ENCODE measurements around the gene CCM2L. TPM values are rescaled to one million over a fixed set of nuclear protein-coding genes. Genes with fewer than 3 reads are reported as not detected.

The CCM2L gene
- total RNA-seq, 8 experiments from 2014 or later, result 0.15 to 1.4 (median 0.84) TPM; not detected in 2

GRCh38 chr20:32072168-32072750, 62.0 kb downstream of the CCM2L start:
- ATAC-seq (replicated peaks in 6 of 8), result no peak
- 50 to 100% (median 85%) methylated on average over 1 to 6 of the region's 6 CpGs; no CpG with 5 or more reads in 1 of the 10 experiments for WGBS, 10 experiments
- no peak overlapping the region for H3K27ac ChIP-seq
- in situ Hi-C loops (cut with MboI; ENCODE audit: low pct_unique_long_range_greater_than_20kb in 2 of 9, low sequenced_read_pairs in 9 of 9, unreplicated experiment in 9 of 9), result loop anchor here in 1 of 9 experiments (25.0 kb wide), 1 partner anchor 110 kb away; the partner anchor contains the start of genes PDRG1 and XKR7
- no peaks in the 10 kb centered on the region for H3K4me1 ChIP-seq (replicated peaks in 1 of 2)
- no peak overlapping the region for H3K4me3 ChIP-seq

- Histone ChIP-seq H3K4me3 (no peak overlapping the region), H3K27ac (no peak overlapping the region), H3K4me1 (replicated peaks in 1 of 2) (no peaks in the 10 kb centered on the region)
- ATAC-seq (replicated peaks in 6 of 8), result no peak
- in situ Hi-C loops (cut with MboI; ENCODE audit: low pct_unique_long_range_greater_than_20kb in 2 of 9, low sequenced_read_pairs in 9 of 9, unreplicated experiment in 9 of 9), result loop anchor here in 1 of 9 experiments (25.0 kb wide), 1 partner anchor 238 kb away; the partner anchor contains the start of gene FOXS1
- 80 to 86% methylated on average over 1 of the region's 1 CpG; no CpG with 5 or more reads in 8 of the 10 experiments for WGBS, 10 experiments
These were observed 65.3 kb downstream of the CCM2L start for GRCh38 chr20:32075534-32075933.

GRCh38 chr20:32077190-32077589, 67.0 kb downstream of the CCM2L start:
- ATAC-seq (replicated peaks in 6 of 8), result peak in 1 of 8 experiments; percentile 23
- no peak overlapping the region for H3K4me3 ChIP-seq
- no peak overlapping the region for H3K27ac ChIP-seq
- 40 to 100% (median 92%) methylated on average over 1 to 3 of the region's 4 CpGs; no CpG with 5 or more reads in 4 of the 10 experiments for WGBS, 10 experiments
- in situ Hi-C loops (cut with MboI; ENCODE audit: low pct_unique_long_range_greater_than_20kb in 2 of 9, low sequenced_read_pairs in 9 of 9, unreplicated experiment in 9 of 9), result loop anchor here in 1 of 9 experiments (25.0 kb wide), 1 partner anchor 240 kb away; the partner anchor contains the start of gene FOXS1
- H3K4me1 ChIP-seq (replicated peaks in 1 of 2), result no peaks in the 10 kb centered on the region

DNA sequence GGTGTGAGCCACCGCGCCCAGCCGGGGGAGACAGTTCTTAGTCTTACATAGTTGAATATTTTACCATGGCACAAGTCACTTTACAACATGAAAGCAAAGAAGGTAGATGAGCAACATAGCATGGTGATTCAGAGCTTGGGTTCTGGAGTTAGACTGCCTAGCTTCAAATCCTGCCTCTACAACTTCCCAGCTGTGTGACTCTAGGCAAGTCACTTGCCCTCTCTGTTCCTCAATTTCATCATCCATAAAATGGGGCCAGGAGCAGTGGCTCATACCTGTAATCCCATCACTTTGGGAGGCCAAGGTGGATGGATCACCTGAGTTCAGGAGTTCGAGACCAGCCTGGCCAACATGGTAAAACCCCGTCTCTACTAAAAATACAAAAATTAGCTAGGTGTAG, 68.1 kb downstream of the CCM2L start:
- Histone ChIP-seq H3K4me1 (replicated peaks in 1 of 2) (no peaks in the 10 kb centered on the region), H3K27ac (no peak overlapping the region), H3K4me3 (no peak overlapping the region)
- ATAC-seq (replicated peaks in 6 of 8), result no peak
- WGBS, 10 experiments, result 80 to 100% (median 86%) methylated on average over 1 to 4 of the region's 5 CpGs; no CpG with 5 or more reads in 5 of the 10 experiments
- in situ Hi-C loops (cut with MboI; ENCODE audit: low pct_unique_long_range_greater_than_20kb in 2 of 9, low sequenced_read_pairs in 9 of 9, unreplicated experiment in 9 of 9), result loop anchor here in 1 of 9 experiments (25.0 kb wide), 1 partner anchor 241 kb away; the partner anchor contains the start of gene FOXS1

DNA sequence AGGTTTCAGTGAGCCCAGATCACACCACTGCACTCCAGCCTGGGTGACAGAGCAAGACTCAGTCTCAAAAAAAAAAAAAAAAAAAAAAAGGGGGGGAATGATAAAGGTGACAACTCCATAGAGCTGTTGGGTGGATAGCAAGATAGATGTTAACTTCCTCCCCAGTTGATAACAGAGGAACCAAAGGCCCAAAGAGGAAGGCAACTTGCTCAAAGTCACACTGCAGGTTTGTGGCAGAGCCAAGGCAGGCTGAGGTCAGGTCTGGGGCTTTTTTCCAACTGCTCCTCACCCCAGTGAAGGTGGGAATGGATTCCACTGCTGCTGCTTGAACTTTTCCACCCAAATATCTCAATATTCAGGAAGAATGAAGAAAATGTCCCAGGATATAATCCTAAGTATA, 68.6 kb downstream of the CCM2L start:
- no peaks in the 10 kb centered on the region for H3K4me1 ChIP-seq (replicated peaks in 1 of 2)
- no peak overlapping the region for H3K4me3 ChIP-seq
- H3K27ac ChIP-seq, result no peak overlapping the region
- ATAC-seq (replicated peaks in 6 of 8), result no peak
- in situ Hi-C loops (cut with MboI; ENCODE audit: low pct_unique_long_range_greater_than_20kb in 2 of 9, low sequenced_read_pairs in 9 of 9, unreplicated experiment in 9 of 9), result loop anchor here in 1 of 9 experiments (25.0 kb wide), 1 partner anchor 241 kb away; the partner anchor contains the start of gene FOXS1

DNA sequence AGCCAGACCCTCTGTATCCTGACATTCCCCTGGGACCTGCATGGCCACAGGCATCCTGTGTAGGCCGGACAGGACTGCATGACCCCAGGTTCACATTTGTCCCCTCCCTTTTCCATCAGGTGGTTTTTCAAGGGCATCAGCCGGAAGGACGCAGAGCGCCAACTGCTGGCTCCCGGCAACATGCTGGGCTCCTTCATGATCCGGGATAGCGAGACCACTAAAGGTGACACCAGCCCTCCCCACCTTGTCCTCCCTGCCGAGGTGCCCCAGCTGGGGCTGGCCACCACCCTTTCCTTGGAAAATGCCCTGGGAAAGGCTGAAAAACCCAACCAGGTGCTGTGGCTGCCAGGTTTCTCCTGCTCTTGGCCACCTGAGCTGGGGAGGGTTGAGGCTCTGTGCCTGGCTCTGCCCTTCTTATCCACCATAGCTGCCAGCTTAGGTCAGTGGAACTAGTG, 69.4 kb downstream of the CCM2L start:
- H3K4me3 ChIP-seq, result no peak overlapping the region
- no peak overlapping the region for H3K27ac ChIP-seq
- ATAC-seq (replicated peaks in 6 of 8), result no peak
- WGBS, 10 experiments, result 21 to 100% (median 89%) methylated on average over 1 to 6 of the region's 8 CpGs; no CpG with 5 or more reads in 3 of the 10 experiments
- in situ Hi-C loops (cut with MboI; ENCODE audit: low pct_unique_long_range_greater_than_20kb in 2 of 9, low sequenced_read_pairs in 9 of 9, unreplicated experiment in 9 of 9), result loop anchor here in 1 of 9 experiments (25.0 kb wide), 1 partner anchor 242 kb away; the partner anchor contains the start of gene FOXS1
- H3K4me1 ChIP-seq (replicated peaks in 1 of 2), result no peaks in the 10 kb centered on the region

DNA sequence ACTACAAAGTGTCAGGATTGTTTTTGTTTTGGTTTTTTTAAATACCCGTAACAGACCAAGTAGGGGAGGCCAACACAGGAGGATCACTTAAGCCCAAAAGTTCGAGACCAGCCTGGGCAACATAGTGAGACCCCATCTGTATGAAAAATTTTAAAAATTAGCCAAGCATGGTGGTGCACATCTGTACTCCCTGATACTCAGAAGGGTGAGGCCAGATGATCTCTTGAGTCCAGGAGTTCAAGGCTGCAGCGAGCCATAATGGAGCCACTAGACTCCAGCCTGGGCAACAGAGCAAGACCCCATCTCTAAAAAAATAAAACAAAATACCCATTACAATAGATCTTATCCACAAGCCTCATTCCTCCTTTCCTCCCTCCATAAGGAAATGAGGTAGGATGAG, 70.5 kb downstream of the CCM2L start:
- in situ Hi-C loops (cut with MboI; ENCODE audit: low pct_unique_long_range_greater_than_20kb in 2 of 9, low sequenced_read_pairs in 9 of 9, unreplicated experiment in 9 of 9), result loop anchor here in 1 of 9 experiments (25.0 kb wide), 1 partner anchor 243 kb away; the partner anchor contains the start of gene FOXS1
- H3K4me1 ChIP-seq (replicated peaks in 1 of 2), result no peaks in the 10 kb centered on the region
- ATAC-seq (replicated peaks in 6 of 8), result no peak
- 60 to 100% (median 81%) methylated on average over 1 to 3 of the region's 3 CpGs; no CpG with 5 or more reads in 5 of the 10 experiments for WGBS, 10 experiments
- no peak overlapping the region for H3K4me3 ChIP-seq
- H3K27ac ChIP-seq, result no peak overlapping the region

Other genes with a start within 250 kb of the CCM2L start
- gene MYLK2, start 191.1 kb upstream of the CCM2L start, total RNA-seq, result 1 to 10 TPM in 1 of 8 experiments, under 1 TPM in 7; 0.16 to 1.1 (median 0.51) TPM
- 10 to 100 TPM in 1 of 8 experiments, 1 to 10 TPM in 2, under 1 TPM in 4, not detected in 1; 0.31 to 35.7 (median 0.64) TPM for gene FOXS1, start 164.8 kb upstream of the CCM2L start, total RNA-seq
- gene DUSP15, start 139.9 kb upstream of the CCM2L start, total RNA-seq, result 10 to 100 TPM in 5 of 8 experiments, 1 to 10 TPM in 3; 1.8 to 30.0 (median 14.5) TPM
- gene TTLL9, start 139.8 kb upstream of the CCM2L start, total RNA-seq, result 10 to 100 TPM in 1 of 8 experiments, 1 to 10 TPM in 6, under 1 TPM in 1; 0.76 to 12.0 (median 2.5) TPM
- gene PDRG1, start 58.4 kb upstream of the CCM2L start, total RNA-seq, result 10 to 100 TPM; 16.4 to 46.5 (median 22.2) TPM
- gene XKR7, start 42.3 kb upstream of the CCM2L start, total RNA-seq, result 10 to 100 TPM in 4 of 8 experiments, 1 to 10 TPM in 2, under 1 TPM in 2; 0.13 to 35.6 (median 9.1) TPM
- gene HCK, start 41.8 kb downstream of the CCM2L start, total RNA-seq, result 10 to 100 TPM in 3 of 8 experiments, under 1 TPM in 5; 0.11 to 73.4 (median 0.56) TPM
- gene TM9SF4, start 99.3 kb downstream of the CCM2L start, total RNA-seq, result 10 to 100 TPM; 23.9 to 68.4 (median 38.6) TPM
- 1 to 10 TPM; 2.7 to 9.6 (median 7.1) TPM for gene PLAGL2, start 197.3 kb downstream of the CCM2L start, total RNA-seq
- 10 to 100 TPM in 5 of 8 experiments, 1 to 10 TPM in 3; 7.3 to 46.2 (median 23.1) TPM for gene POFUT1, start 197.4 kb downstream of the CCM2L start, total RNA-seq

All from motor neuron (in vitro differentiated cells).